H9 (cell line): Measurements from ENCODE around the gene SLC51A. TPM values are rescaled to one million over a fixed set of nuclear protein-coding genes. Genes with fewer than 3 reads are reported as not detected.

Source experiments
- DNase-seq: peaks from one replicate; pipeline ENCODE4 v3.0.0-alpha.2; 2017
- H2AFZ ChIP-seq: one replicate; pipeline ENCODE4 v1.6.1; 2013; ENCODE audit warnings: mild to moderate bottlenecking, low read length, control low read depth, moderate library complexity
- H2AK5ac ChIP-seq: 2 replicates; pipeline ENCODE4 v1.6.1; 2013; ENCODE audit warnings: low read length, control low read depth, mixed read lengths; ENCODE audit not compliant: insufficient read length
- H2BK120ac ChIP-seq: one replicate; pipeline ENCODE4 v1.6.1; 2013; ENCODE audit warnings: low read depth, mild to moderate bottlenecking, low read length, control low read depth, inconsistent platforms; ENCODE audit not compliant: poor library complexity, severe bottlenecking
- H2BK12ac ChIP-seq: 2 replicates; pipeline ENCODE4 v1.6.1; 2013; ENCODE audit warnings: low read length, control low read depth, mixed read lengths, low read depth; ENCODE audit not compliant: insufficient read length
- H2BK15ac ChIP-seq: 2 replicates; pipeline ENCODE4 v1.6.1; 2013; ENCODE audit warnings: low read depth, low read length, control low read depth
- H2BK20ac ChIP-seq: one replicate; pipeline ENCODE4 v1.6.1; 2013; ENCODE audit warnings: low read depth, mild to moderate bottlenecking, low read length, control low read depth, inconsistent platforms; ENCODE audit not compliant: poor library complexity, severe bottlenecking
- H2BK5ac ChIP-seq: 2 replicates; pipeline ENCODE4 v1.6.1; 2013; ENCODE audit warnings: low read length, control low read depth, mixed read lengths; ENCODE audit not compliant: insufficient read length
- H3K14ac ChIP-seq: 2 replicates; pipeline ENCODE4 v1.6.1; 2013; ENCODE audit warnings: low read length, control low read depth; ENCODE audit not compliant: insufficient read depth
- H3K18ac ChIP-seq: 2 replicates; pipeline ENCODE4 v1.6.1; 2013; ENCODE audit warnings: low read depth, mild to moderate bottlenecking, mixed read lengths, low read length, control low read depth; ENCODE audit not compliant: insufficient read length
- H3K23ac ChIP-seq: 2 replicates; pipeline ENCODE4 v1.6.1; 2013; ENCODE audit warnings: low read length, control low read depth, mixed read lengths, low read depth; ENCODE audit not compliant: insufficient read length
- H3K23me2 ChIP-seq: 2 replicates; pipeline ENCODE4 v1.6.1; 2013; ENCODE audit warnings: low read depth, mild to moderate bottlenecking, mixed read lengths, low read length, control low read depth; ENCODE audit not compliant: insufficient read length, poor library complexity, severe bottlenecking
- H3K27ac ChIP-seq: 2 replicates; pipeline ENCODE4 v1.5.1; 2013; ENCODE audit warnings: low read length, control low read depth, mixed read lengths, low read depth; ENCODE audit not compliant: insufficient read length
- H3K27me3 ChIP-seq: 2 replicates; pipeline ENCODE4 v1.6.1; 2013; ENCODE audit warnings: low read length, control low read depth, inconsistent platforms; ENCODE audit not compliant: insufficient read depth
- H3K4ac ChIP-seq: 2 replicates; pipeline ENCODE4 v1.6.1; 2013; ENCODE audit warnings: low read depth, mild to moderate bottlenecking, control low read depth, inconsistent platforms, low read length, moderate library complexity
- H3K4me1 ChIP-seq: 2 replicates; pipeline ENCODE4 v1.6.1; 2013; ENCODE audit warnings: low read length, control low read depth, inconsistent platforms; ENCODE audit not compliant: insufficient read depth
- H3K4me2 ChIP-seq: 2 replicates; pipeline ENCODE4 v1.6.1; 2013; ENCODE audit warnings: low read length, control low read depth, mixed read lengths; ENCODE audit not compliant: insufficient read length, insufficient read depth
- H3K56ac ChIP-seq: 2 replicates; pipeline ENCODE4 v1.6.1; 2013; ENCODE audit warnings: low read depth, mild to moderate bottlenecking, mixed read lengths, low read length, control low read depth; ENCODE audit not compliant: insufficient read length
- H3K79me1 ChIP-seq: 2 replicates; pipeline ENCODE4 v1.6.1; 2013; ENCODE audit warnings: low read depth, mild to moderate bottlenecking, moderate library complexity, low read length, control low read depth, inconsistent platforms; ENCODE audit not compliant: insufficient read depth, poor library complexity, severe bottlenecking
- H3K79me2 ChIP-seq: 2 replicates; pipeline ENCODE4 v1.6.1; 2013; ENCODE audit warnings: low read length, control low read depth, inconsistent platforms; ENCODE audit not compliant: insufficient read depth
- H3K9ac ChIP-seq: 2 replicates; pipeline ENCODE4 v1.6.1; 2013; ENCODE audit warnings: low read length, control low read depth, mixed read lengths; ENCODE audit not compliant: insufficient read length; ENCODE audit errors: extremely low read depth
- H3K9me3 ChIP-seq: one replicate; pipeline ENCODE4 v1.6.1; 2013; ENCODE audit warnings: low read depth, low read length, inconsistent platforms; ENCODE audit not compliant: control insufficient read depth
- H3T11ph ChIP-seq: one replicate; pipeline ENCODE4 v1.6.1; 2013; ENCODE audit warnings: mild to moderate bottlenecking, low read length, control low read depth, inconsistent platforms
- H4K20me1 ChIP-seq: one replicate; pipeline ENCODE4 v1.6.1; 2013; ENCODE audit not compliant: control insufficient read depth, insufficient read length, insufficient read depth
- H4K5ac ChIP-seq: 2 replicates; pipeline ENCODE4 v1.6.1; 2013; ENCODE audit warnings: low read depth, mild to moderate bottlenecking, mixed read lengths, low read length, control low read depth; ENCODE audit not compliant: insufficient read length
- H4K8ac ChIP-seq: replicated peaks from 2 replicates; pipeline ENCODE4 v1.6.1; 2013; ENCODE audit warnings: low read length, control low read depth, mixed read lengths, low read depth; ENCODE audit not compliant: insufficient read length
- H4K91ac ChIP-seq: 2 replicates; pipeline ENCODE4 v1.6.1; 2013; ENCODE audit warnings: low read depth, mild to moderate bottlenecking, moderate library complexity, mixed read lengths, low read length, control low read depth; ENCODE audit not compliant: insufficient read length
- H3K27ac Mint-ChIP-seq, 3 experiments: 2 replicates in 2 of 3; 3 replicates in 1 of 3; pipeline ENCODE4 v1.8.0; 2020 to 2021; ENCODE audit warnings: mixed read lengths in 3 of 3, mild to moderate bottlenecking in 1 of 3, moderate library complexity in 1 of 3
- H3K27me3 Mint-ChIP-seq: 2 replicates; pipeline ENCODE4 v1.8.0; 2021; ENCODE audit warnings: low read depth, mild to moderate bottlenecking, moderate library complexity, mixed read lengths
- H3K36me3 Mint-ChIP-seq, 3 experiments: 2 replicates in 2 of 3; 3 replicates in 1 of 3; pipeline ENCODE4 v1.8.0; 2020 to 2021; ENCODE audit warnings: low read depth in 3 of 3, mixed read lengths in 3 of 3; ENCODE audit not compliant: insufficient read depth in 1 of 3
- H3K4me1 Mint-ChIP-seq, 2 experiments: 2 replicates each; pipeline ENCODE4 v1.8.0; 2020; ENCODE audit warnings: mixed read lengths in 2 of 2
- H3K4me3 Mint-ChIP-seq, 2 experiments: 2 replicates in 1 of 2; 3 replicates in 1 of 2; pipeline ENCODE4 v1.8.0; 2020 to 2021; ENCODE audit warnings: mild to moderate bottlenecking in 2 of 2, mixed read lengths in 2 of 2, moderate library complexity in 1 of 2
- H3K9me3 Mint-ChIP-seq, 2 experiments: 2 replicates in 1 of 2; 3 replicates in 1 of 2; pipeline ENCODE4 v1.8.0; 2020; ENCODE audit warnings: mild to moderate bottlenecking in 2 of 2, mixed read lengths in 2 of 2, moderate library complexity in 1 of 2
- WGBS: extraction: QIAGEN DNeasy Blood & Tissue Kit; methylation state at CpG from one replicate; pipeline ENCODE4 v1.1.7; 2013; ENCODE audit warnings: missing lambda C conversion rate, low lambda C conversion rate, mixed read lengths; ENCODE audit not compliant: insufficient read length; ENCODE audit errors: extremely low coverage; 5-methylcytosine and 5-hydroxymethylcytosine counted together
- total RNA-seq: library from RNA; stranded (reverse); gene quantifications from 2 replicates; pipeline ENCODE4 v1.2.1, GENCODE V29; 2021
- TF ChIP-seq, protein P1 (sequence below): fragments of 200-600 bp; sonication (generic); conservative IDR thresholded peaks from 3 replicates; pipeline ENCODE4 v1.8.0; 2021; ENCODE audit warnings: antibody characterized with exemption, mild to moderate bottlenecking

The SLC51A gene
- total RNA-seq, 1 experiment from 2014 or later, result 5.6 TPM

DNA sequence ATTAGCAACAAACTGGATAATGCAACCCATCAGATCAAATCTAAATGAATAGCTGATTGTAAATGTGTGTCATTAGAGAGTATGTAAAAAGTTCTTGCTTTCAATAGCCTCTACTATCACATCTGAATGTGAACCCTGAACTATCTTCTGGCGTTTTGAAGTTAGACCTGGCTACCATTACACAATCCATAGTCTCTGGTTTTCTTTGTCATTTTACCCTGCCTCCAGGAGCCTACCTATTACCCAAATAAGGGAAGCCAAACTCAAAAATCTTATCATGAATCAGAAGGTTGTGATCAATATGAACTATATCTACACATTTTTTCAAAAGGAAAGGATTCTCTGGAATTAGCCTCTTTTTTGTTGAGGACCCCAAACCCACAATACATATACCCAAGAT, 39.4 kb downstream of the SLC51A start:
- peaks cover 2 to 19% (median 3%) of the 10 kb centered on the region in 3 experiments; a peak in 6 of 7 replicates for H3K36me3 Mint-ChIP-seq
- H3K14ac ChIP-seq, result no peak overlapping the region
- H4K91ac ChIP-seq, result no peak overlapping the region
- H4K20me1 ChIP-seq, result no peaks in the 10 kb centered on the region
- H2BK5ac ChIP-seq, result no peak overlapping the region
- H3K9me3 ChIP-seq, result no peaks in the 10 kb centered on the region
- peak overlapping the region in 1 of 3 experiments; percentile 65; a peak in 1 of 7 replicates for H3K27ac Mint-ChIP-seq
- H3K56ac ChIP-seq, result no peak overlapping the region
- H2AK5ac ChIP-seq, result no peak overlapping the region
- H3K79me2 ChIP-seq, result no peaks in the 10 kb centered on the region
- no peak overlapping the region for H3T11ph ChIP-seq
- no peak overlapping the region for H4K5ac ChIP-seq
- WGBS, result no CpG with 5 or more reads among the region's 1 CpG
- H2BK12ac ChIP-seq, result no peak overlapping the region
- H2BK120ac ChIP-seq, result no peak overlapping the region
- H3K23me2 ChIP-seq, result no peaks in the 10 kb centered on the region
- no peaks in the 10 kb centered on the region for H3K4me1 ChIP-seq
- H3K4me2 ChIP-seq, result no peak overlapping the region
- peaks cover 0 to under 1% of the 10 kb centered on the region in 2 experiments; a peak in 1 of 5 replicates for H3K9me3 Mint-ChIP-seq
- H2BK20ac ChIP-seq, result no peak overlapping the region
- H3K27ac ChIP-seq, result no peak overlapping the region
- H3K27me3 Mint-ChIP-seq, result no peaks in the 10 kb centered on the region
- no peak overlapping the region for H2BK15ac ChIP-seq
- no peak overlapping the region for H3K18ac ChIP-seq
- no peak overlapping the region for H4K8ac ChIP-seq
- DNase-seq, result no peak
- no peaks in the 10 kb centered on the region for H3K27me3 ChIP-seq
- H3K4me3 Mint-ChIP-seq, result no peak overlapping the region
- no peak overlapping the region for H2AFZ ChIP-seq
- TF ChIP-seq, protein P1, sequence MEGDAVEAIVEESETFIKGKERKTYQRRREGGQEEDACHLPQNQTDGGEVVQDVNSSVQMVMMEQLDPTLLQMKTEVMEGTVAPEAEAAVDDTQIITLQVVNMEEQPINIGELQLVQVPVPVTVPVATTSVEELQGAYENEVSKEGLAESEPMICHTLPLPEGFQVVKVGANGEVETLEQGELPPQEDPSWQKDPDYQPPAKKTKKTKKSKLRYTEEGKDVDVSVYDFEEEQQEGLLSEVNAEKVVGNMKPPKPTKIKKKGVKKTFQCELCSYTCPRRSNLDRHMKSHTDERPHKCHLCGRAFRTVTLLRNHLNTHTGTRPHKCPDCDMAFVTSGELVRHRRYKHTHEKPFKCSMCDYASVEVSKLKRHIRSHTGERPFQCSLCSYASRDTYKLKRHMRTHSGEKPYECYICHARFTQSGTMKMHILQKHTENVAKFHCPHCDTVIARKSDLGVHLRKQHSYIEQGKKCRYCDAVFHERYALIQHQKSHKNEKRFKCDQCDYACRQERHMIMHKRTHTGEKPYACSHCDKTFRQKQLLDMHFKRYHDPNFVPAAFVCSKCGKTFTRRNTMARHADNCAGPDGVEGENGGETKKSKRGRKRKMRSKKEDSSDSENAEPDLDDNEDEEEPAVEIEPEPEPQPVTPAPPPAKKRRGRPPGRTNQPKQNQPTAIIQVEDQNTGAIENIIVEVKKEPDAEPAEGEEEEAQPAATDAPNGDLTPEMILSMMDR, result no peak
- H3K23ac ChIP-seq, result no peak overlapping the region
- H3K4ac ChIP-seq, result no peak overlapping the region
- no peak overlapping the region for H3K9ac ChIP-seq
- H3K4me1 Mint-ChIP-seq, result no peaks in the 10 kb centered on the region
- H3K79me1 ChIP-seq, result no peaks in the 10 kb centered on the region
